Activated CD4-positive, alpha-beta T cell treated with anti-CD3 and anti-CD28 coated beads, Interleukin-2, amount 10 ng/mL, durations not matched to agents 24 days and 14 days (primary cell): ENCODE measurements around the gene SMARCA5. TPM values are rescaled to one million over a fixed set of nuclear protein-coding genes. Genes with fewer than 3 reads are reported as not detected.

Experiments used
- DNase-seq: peaks from one replicate; pipeline ENCODE4 v3.0.0; 2022
- H3K27ac Mint-ChIP-seq: one replicate; pipeline ENCODE4 v1.8.0; 2022; ENCODE audit warnings: mild to moderate bottlenecking, mixed read lengths
- H3K27me3 Mint-ChIP-seq: one replicate; pipeline ENCODE4 v1.8.0; 2022; ENCODE audit warnings: mixed read lengths
- H3K36me3 Mint-ChIP-seq: one replicate; pipeline ENCODE4 v1.8.0; 2022; ENCODE audit warnings: low read depth, mild to moderate bottlenecking, mixed read lengths
- H3K4me1 Mint-ChIP-seq: one replicate; pipeline ENCODE4 v1.8.0; 2021; ENCODE audit warnings: mixed read lengths
- H3K4me3 Mint-ChIP-seq: one replicate; pipeline ENCODE4 v1.8.0; 2022; ENCODE audit warnings: mild to moderate bottlenecking, moderate library complexity, mixed read lengths
- H3K9me3 Mint-ChIP-seq: one replicate; pipeline ENCODE4 v1.8.0; 2021; ENCODE audit warnings: mixed read lengths
- intact Hi-C: fragments of 100-400 bp; cut with micrococcal nuclease; formaldehyde crosslinking; loops from one replicate; pipeline ENCODE4 v1.15.1; 2023
- total RNA-seq: library from RNA; stranded (reverse); gene quantifications from 2 replicates; pipeline ENCODE4 v1.2.3, GENCODE V29; 2022

Gene SMARCA5
- total RNA-seq, 1 donor from 2014 or later, result 59.0 TPM

GRCh38 chr4:143558286-143558685, 44.8 kb downstream of the SMARCA5 start:
- intact Hi-C loops, result loop anchor here (2.0 to 10.0 kb wide), 3 partner anchors 43 to 1617 kb away; no protein-coding TSS in a partner anchor
- peaks cover 13% of the 10 kb centered on the region for H3K36me3 Mint-ChIP-seq
- peak overlapping the region; percentile 29 for H3K27ac Mint-ChIP-seq
- no peak for DNase-seq
- peaks cover 4% of the 10 kb centered on the region for H3K9me3 Mint-ChIP-seq
- H3K27me3 Mint-ChIP-seq, result no peaks in the 10 kb centered on the region
- no peak overlapping the region for H3K4me3 Mint-ChIP-seq
- peaks cover 18% of the 10 kb centered on the region for H3K4me1 Mint-ChIP-seq

GRCh38 chr4:143558823-143559756, 45.6 kb downstream of the SMARCA5 start:
- Mint-ChIP-seq H3K4me1 (peaks cover 18% of the 10 kb centered on the region), H3K27me3 (no peaks in the 10 kb centered on the region), H3K4me3 (peak overlapping the region; percentile 94), H3K27ac (peak overlapping the region; percentile 92), H3K36me3 (peaks cover 10% of the 10 kb centered on the region), H3K9me3 (peaks cover 4% of the 10 kb centered on the region)
- intact Hi-C loops, result loop anchor here (2.0 to 10.0 kb wide), 3 partner anchors 44 to 1616 kb away; no protein-coding TSS in a partner anchor
- DNase-seq, result peak; percentile 90

- no peaks in the 10 kb centered on the region for H3K27me3 Mint-ChIP-seq
- H3K4me1 Mint-ChIP-seq, result peaks cover 15% of the 10 kb centered on the region
- H3K27ac Mint-ChIP-seq, result peak overlapping the region; percentile 92
- H3K9me3 Mint-ChIP-seq, result peaks cover 4% of the 10 kb centered on the region
- H3K4me3 Mint-ChIP-seq, result peak overlapping the region; percentile 94
- H3K36me3 Mint-ChIP-seq, result peaks cover 8% of the 10 kb centered on the region
- intact Hi-C loops, result loop anchor here (2.0 to 10.0 kb wide), 3 partner anchors 45 to 1615 kb away; no protein-coding TSS in a partner anchor
- peak; percentile 70 for DNase-seq
Measured at GRCh38 chr4:143559757-143560147, 46.2 kb downstream of the SMARCA5 start.

- H3K36me3 Mint-ChIP-seq, result peaks cover 21% of the 10 kb centered on the region
- H3K4me3 Mint-ChIP-seq, result no peak overlapping the region
- no peak for DNase-seq
- H3K4me1 Mint-ChIP-seq, result peaks cover 6% of the 10 kb centered on the region
- intact Hi-C loops, result no loop called here
- peaks cover 8% of the 10 kb centered on the region for H3K9me3 Mint-ChIP-seq
- no peak overlapping the region for H3K27ac Mint-ChIP-seq
- H3K27me3 Mint-ChIP-seq, result no peaks in the 10 kb centered on the region
Measured at GRCh38 chr4:143564472-143564871, 51.0 kb downstream of the SMARCA5 start.

- no peaks in the 10 kb centered on the region for H3K4me1 Mint-ChIP-seq
- no peak for DNase-seq
- H3K9me3 Mint-ChIP-seq, result no peaks in the 10 kb centered on the region
- peaks cover 8% of the 10 kb centered on the region for H3K36me3 Mint-ChIP-seq
- H3K27me3 Mint-ChIP-seq, result no peaks in the 10 kb centered on the region
- H3K27ac Mint-ChIP-seq, result no peak overlapping the region
- no peak overlapping the region for H3K4me3 Mint-ChIP-seq
- intact Hi-C loops, result no loop called here
Measured at GRCh38 chr4:143575331-143575730, 61.8 kb downstream of the SMARCA5 start.

- H3K36me3 Mint-ChIP-seq, result peaks cover 2% of the 10 kb centered on the region
- intact Hi-C loops, result no loop called here
- no peak overlapping the region for H3K4me3 Mint-ChIP-seq
- no peaks in the 10 kb centered on the region for H3K4me1 Mint-ChIP-seq
- no peak overlapping the region for H3K27ac Mint-ChIP-seq
- no peak for DNase-seq
- no peaks in the 10 kb centered on the region for H3K27me3 Mint-ChIP-seq
- peaks cover 8% of the 10 kb centered on the region for H3K9me3 Mint-ChIP-seq
Measured at GRCh38 chr4:143581331-143581946, 67.9 kb downstream of the SMARCA5 start.

GRCh38 chr4:143585548-143585947, 72.0 kb downstream of the SMARCA5 start:
- Mint-ChIP-seq H3K4me1 (no peaks in the 10 kb centered on the region), H3K9me3 (peaks cover 8% of the 10 kb centered on the region), H3K4me3 (no peak overlapping the region), H3K36me3 (no peaks in the 10 kb centered on the region), H3K27ac (no peak overlapping the region), H3K27me3 (peaks cover 2% of the 10 kb centered on the region)
- intact Hi-C loops, result no loop called here
- no peak for DNase-seq

- Mint-ChIP-seq H3K4me3 (no peak overlapping the region), H3K9me3 (peaks cover 8% of the 10 kb centered on the region), H3K4me1 (no peaks in the 10 kb centered on the region), H3K36me3 (no peaks in the 10 kb centered on the region), H3K27me3 (peaks cover 4% of the 10 kb centered on the region), H3K27ac (no peak overlapping the region)
- intact Hi-C loops, result no loop called here
- no peak for DNase-seq
Measured at GRCh38 chr4:143586080-143586479, 72.6 kb downstream of the SMARCA5 start.

GRCh38 chr4:143587703-143588102, 74.2 kb downstream of the SMARCA5 start:
- Mint-ChIP-seq H3K27me3 (peaks cover 4% of the 10 kb centered on the region), H3K4me3 (no peak overlapping the region), H3K4me1 (no peaks in the 10 kb centered on the region), H3K36me3 (no peaks in the 10 kb centered on the region), H3K9me3 (peaks cover 8% of the 10 kb centered on the region), H3K27ac (no peak overlapping the region)
- DNase-seq, result no peak
- intact Hi-C loops, result no loop called here

- intact Hi-C loops, result no loop called here
- no peaks in the 10 kb centered on the region for H3K36me3 Mint-ChIP-seq
- DNase-seq, result no peak
- no peaks in the 10 kb centered on the region for H3K27me3 Mint-ChIP-seq
- no peak overlapping the region for H3K4me3 Mint-ChIP-seq
- H3K4me1 Mint-ChIP-seq, result no peaks in the 10 kb centered on the region
- peaks cover 3% of the 10 kb centered on the region for H3K9me3 Mint-ChIP-seq
- H3K27ac Mint-ChIP-seq, result no peak overlapping the region
Measured at GRCh38 chr4:143597276-143597675, 83.8 kb downstream of the SMARCA5 start.

- no peaks in the 10 kb centered on the region for H3K27me3 Mint-ChIP-seq
- no peak for DNase-seq
- H3K9me3 Mint-ChIP-seq, result peaks cover 3% of the 10 kb centered on the region
- H3K27ac Mint-ChIP-seq, result no peak overlapping the region
- intact Hi-C loops, result no loop called here
- H3K4me3 Mint-ChIP-seq, result no peak overlapping the region
- H3K4me1 Mint-ChIP-seq, result no peaks in the 10 kb centered on the region
- H3K36me3 Mint-ChIP-seq, result no peaks in the 10 kb centered on the region
Measured at GRCh38 chr4:143598816-143599215, 85.3 kb downstream of the SMARCA5 start.

GRCh38 chr4:143599827-143600226, 86.3 kb downstream of the SMARCA5 start:
- Mint-ChIP-seq H3K36me3 (no peaks in the 10 kb centered on the region), H3K9me3 (no peaks in the 10 kb centered on the region), H3K4me3 (no peak overlapping the region), H3K27me3 (no peaks in the 10 kb centered on the region), H3K27ac (no peak overlapping the region), H3K4me1 (no peaks in the 10 kb centered on the region)
- DNase-seq, result no peak
- intact Hi-C loops, result no loop called here

- Mint-ChIP-seq H3K9me3 (peaks cover 8% of the 10 kb centered on the region), H3K27ac (no peak overlapping the region)
- intact Hi-C loops, result no loop called here
Measured at GRCh38 chr4:143606480-143606879, 93.0 kb downstream of the SMARCA5 start.

More at GRCh38 chr4:143606480-143606879, 93.0 kb downstream of the SMARCA5 start:
- peaks cover 6% of the 10 kb centered on the region for H3K27me3 Mint-ChIP-seq
- H3K4me1 Mint-ChIP-seq, result no peaks in the 10 kb centered on the region
- no peak for DNase-seq
- H3K36me3 Mint-ChIP-seq, result no peaks in the 10 kb centered on the region
- H3K4me3 Mint-ChIP-seq, result no peak overlapping the region
